Stomach (tissue), 9 donors: Measurements from ENCODE around the gene ADSS1. TPM values are rescaled to one million over a fixed set of nuclear protein-coding genes. Genes with fewer than 3 reads are reported as not detected.

ENCODE experiments used
- DNase-seq, 2 donors: peaks; one replicate each; pipeline versions ENCODE4 v3.0.0 to v3.0.0-alpha.2; 2013 to 2019
- H3K27ac ChIP-seq, 5 donors: fragments of 200-600 bp in 4 of 5; sonication (generic) in 4 of 5; one replicate each; pipeline ENCODE4 v1.5.1; 2013 to 2019; ENCODE audit warnings: mild to moderate bottlenecking in 1 of 5, moderate library complexity in 1 of 5
- H3K27me3 ChIP-seq, 3 donors: fragments of 200-600 bp; sonication (generic); one replicate each; pipeline ENCODE4 v1.5.1; 2017 to 2019; ENCODE audit warnings: mixed run types in 1 of 3
- H3K36me3 ChIP-seq, 4 donors: fragments of 200-600 bp; sonication (generic); 1 replicate in 3 of 4; 2 replicates in 1 of 4; pipeline ENCODE4 v1.5.1; 2016 to 2019
- H3K4me1 ChIP-seq, 4 donors: fragments of 200-600 bp; sonication (generic); one replicate each; pipeline ENCODE4 v1.5.1; 2016 to 2019
- H3K4me3 ChIP-seq, 4 donors: fragments of 200-600 bp; sonication (generic) in 3 of 4; one replicate each; pipeline ENCODE4 v1.5.1; 2016 to 2019; ENCODE audit warnings: mild to moderate bottlenecking in 1 of 4
- H3K9me3 ChIP-seq, 4 donors: fragments of 200-600 bp; sonication (generic); one replicate each; pipeline ENCODE4 v1.5.1; 2016 to 2019
- EP300 ChIP-seq: sonication (generic); formaldehyde crosslinking; IDR thresholded peaks from one replicate; pipeline ENCODE4 v1.6.1; 2017; ENCODE audit warnings: antibody characterized with exemption
- POLR2A ChIP-seq, 4 donors: fragments of 450-650 bp; IDR thresholded peaks; one replicate each; pipeline ENCODE4 v1.6.1; 2016; ENCODE audit warnings: antibody characterized with exemption in 4 of 4, control low read depth in 2 of 4, mild to moderate bottlenecking in 1 of 4, moderate library complexity in 1 of 4
- POLR2AphosphoS5 ChIP-seq, 3 donors: sonication (generic); formaldehyde crosslinking; IDR thresholded peaks; one replicate each; pipeline ENCODE4 v1.6.1; 2016; ENCODE audit warnings: antibody characterized with exemption in 3 of 3
- WGBS, 5 donors: extraction: QIAGEN DNeasy Blood & Tissue Kit in 3 of 5; methylation state at CpG; one replicate each; pipeline versions ENCODE4 v1.1.5 to v1.1.7; 2013 to 2018; 5-methylcytosine and 5-hydroxymethylcytosine counted together
- intact Hi-C: fragments of 100-400 bp; cut with DNase I; formaldehyde crosslinking; loops from one replicate; pipeline ENCODE4 v1.15.1; 2023; ENCODE audit warnings: low total_unique reads
- polyA plus RNA-seq, 3 donors: library from polyadenylated mRNA; stranded (reverse); fragments of 200-250 nt; gene quantifications; one replicate each; pipeline ENCODE4 v1.2.3, GENCODE V29; 2013
- total RNA-seq, 5 donors: library from RNA; depleted of rRNA; stranded (reverse); fragments of >200 nt; gene quantifications; one replicate each; pipeline versions ENCODE4 v1.1.0 to v1.2.3, GENCODE V29; 2014 to 2016
- TF ChIP-seq, protein P1 (sequence below), 7 experiments: fragments of 450-650 bp in 4 of 7; fragments of 200-600 bp in 3 of 7; sonication (generic) in 3 of 7; IDR thresholded peaks; one replicate each; pipeline ENCODE4 v1.5.1; 2016 to 2019; ENCODE audit warnings: antibody characterized with exemption in 7 of 7, control low read depth in 2 of 7, mild to moderate bottlenecking in 1 of 7
- donor health status: healthy with polysubstance abuse.
- donor health status: Bipolar disorder and iron deficiency.
- donor health status: healthy.

ADSS1 gene
- total and polyA plus RNA-seq, 8 donors: 7.0 to 59.4 (median 12.3) TPM; not detected in 1

GRCh38 chr14:104743461-104744380 is 19.7 kb downstream of the ADSS1 start:
- 87 to 91% (median 90%) methylated on average over 27 to 28 of the region's 28 CpGs for WGBS, 5 donors
- Histone ChIP-seq H3K27ac (no peak overlapping the region), H3K9me3 (no peaks in the 10 kb centered on the region), H3K36me3 (peaks cover 0 to 41% (median 33%) of the 10 kb centered on the region in 4 donors), H3K27me3 (no peaks in the 10 kb centered on the region), H3K4me3 (no peak overlapping the region), H3K4me1 (peaks cover 27 to 34% (median 33%) of the 10 kb centered on the region in 4 donors)
- no peak for DNase-seq
- TF ChIP-seq, protein P1, sequence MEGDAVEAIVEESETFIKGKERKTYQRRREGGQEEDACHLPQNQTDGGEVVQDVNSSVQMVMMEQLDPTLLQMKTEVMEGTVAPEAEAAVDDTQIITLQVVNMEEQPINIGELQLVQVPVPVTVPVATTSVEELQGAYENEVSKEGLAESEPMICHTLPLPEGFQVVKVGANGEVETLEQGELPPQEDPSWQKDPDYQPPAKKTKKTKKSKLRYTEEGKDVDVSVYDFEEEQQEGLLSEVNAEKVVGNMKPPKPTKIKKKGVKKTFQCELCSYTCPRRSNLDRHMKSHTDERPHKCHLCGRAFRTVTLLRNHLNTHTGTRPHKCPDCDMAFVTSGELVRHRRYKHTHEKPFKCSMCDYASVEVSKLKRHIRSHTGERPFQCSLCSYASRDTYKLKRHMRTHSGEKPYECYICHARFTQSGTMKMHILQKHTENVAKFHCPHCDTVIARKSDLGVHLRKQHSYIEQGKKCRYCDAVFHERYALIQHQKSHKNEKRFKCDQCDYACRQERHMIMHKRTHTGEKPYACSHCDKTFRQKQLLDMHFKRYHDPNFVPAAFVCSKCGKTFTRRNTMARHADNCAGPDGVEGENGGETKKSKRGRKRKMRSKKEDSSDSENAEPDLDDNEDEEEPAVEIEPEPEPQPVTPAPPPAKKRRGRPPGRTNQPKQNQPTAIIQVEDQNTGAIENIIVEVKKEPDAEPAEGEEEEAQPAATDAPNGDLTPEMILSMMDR (IDR thresholded peaks at IDR 0.05): no peak
- TF ChIP-seq POLR2A (IDR thresholded peaks at IDR 0.05) (no peak), POLR2AphosphoS5 (IDR thresholded peaks at IDR 0.05) (no peak), EP300 (no peak)
- intact Hi-C loops: no loop called here

GRCh38 chr14:104744484-104744883 is 20.5 kb downstream of the ADSS1 start:
- no peaks in the 10 kb centered on the region for H3K27me3 ChIP-seq
- peaks cover 0 to 41% (median 30%) of the 10 kb centered on the region in 4 donors for H3K36me3 ChIP-seq
- no peak overlapping the region for H3K4me3 ChIP-seq
- TF ChIP-seq POLR2A (IDR thresholded peaks at IDR 0.05): no peak
- TF ChIP-seq, protein P1 (IDR thresholded peaks at IDR 0.05): no peak
- TF ChIP-seq POLR2AphosphoS5 (IDR thresholded peaks at IDR 0.05): no peak
- no peak for TF ChIP-seq EP300
- no peak for DNase-seq
- 87 to 96% (median 95%) methylated on average over 10 of the region's 10 CpGs for WGBS, 5 donors
- no peak overlapping the region for H3K27ac ChIP-seq
- intact Hi-C loops: no loop called here
- H3K9me3 ChIP-seq: no peaks in the 10 kb centered on the region
- peaks cover 32 to 42% (median 41%) of the 10 kb centered on the region in 4 donors for H3K4me1 ChIP-seq

GRCh38 chr14:104745431-104745830 is 21.4 kb downstream of the ADSS1 start:
- TF ChIP-seq, protein P1 (IDR thresholded peaks at IDR 0.05): no peak
- no peak for TF ChIP-seq POLR2A (IDR thresholded peaks at IDR 0.05)
- TF ChIP-seq EP300: no peak
- TF ChIP-seq POLR2AphosphoS5 (IDR thresholded peaks at IDR 0.05): no peak
- Histone ChIP-seq H3K27ac (peak overlapping the region in 1 of 5 donors; percentile 78), H3K27me3 (no peaks in the 10 kb centered on the region), H3K36me3 (peaks cover 0 to 32% (median 22%) of the 10 kb centered on the region in 4 donors), H3K4me3 (no peak overlapping the region), H3K4me1 (peaks cover 37 to 49% (median 46%) of the 10 kb centered on the region in 4 donors), H3K9me3 (no peaks in the 10 kb centered on the region)
- no peak for DNase-seq
- 89 to 98% (median 95%) methylated on average over 5 to 9 of the region's 9 CpGs for WGBS, 5 donors
- intact Hi-C loops: no loop called here

GRCh38 chr14:104746071-104746545 is 22.1 kb downstream of the ADSS1 start:
- Histone ChIP-seq H3K4me3 (no peak overlapping the region), H3K9me3 (no peaks in the 10 kb centered on the region), H3K27me3 (no peaks in the 10 kb centered on the region), H3K4me1 (peaks cover 37 to 49% (median 46%) of the 10 kb centered on the region in 4 donors), H3K36me3 (peaks cover 0 to 25% (median 20%) of the 10 kb centered on the region in 4 donors), H3K27ac (peak overlapping the region; percentile 12 to 78 (median 72))
- intact Hi-C loops: no loop called here
- WGBS, 5 donors: 72 to 82% (median 77%) methylated on average over 7 to 13 of the region's 13 CpGs
- TF ChIP-seq, protein P1 (IDR thresholded peaks at IDR 0.05): no peak
- no peak for TF ChIP-seq POLR2AphosphoS5 (IDR thresholded peaks at IDR 0.05)
- no peak for TF ChIP-seq EP300
- TF ChIP-seq POLR2A (IDR thresholded peaks at IDR 0.05): no peak
- DNase-seq: no peak
